Measurements from ENCODE around the gene SDHAF4.
"Not testable (repeated sequence)": the region's sequence is repeated elsewhere in the genome, so short reads cannot be mapped to it uniquely, and the experiment has no call there.

DNA sequence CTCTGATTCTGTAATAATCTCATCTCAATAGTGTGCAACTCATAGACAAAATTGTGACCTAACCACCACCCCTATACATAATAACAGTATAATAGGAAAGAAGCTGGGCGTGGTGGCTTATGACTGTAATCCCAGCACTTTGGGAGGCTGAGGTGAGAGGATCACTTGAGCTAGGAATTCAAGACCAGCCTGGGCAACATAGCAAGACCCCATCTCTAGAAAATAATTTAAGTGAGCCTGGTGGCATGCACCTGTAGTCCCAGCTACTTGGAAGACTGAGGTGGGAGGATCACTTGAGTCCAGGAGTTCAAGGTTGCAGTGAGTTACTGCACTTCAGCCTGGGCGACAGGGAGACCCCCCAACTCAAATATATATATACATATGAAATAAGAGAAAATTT is 4.3 kb upstream of the SDHAF4 start:
- TF ChIP-seq, protein P1, sequence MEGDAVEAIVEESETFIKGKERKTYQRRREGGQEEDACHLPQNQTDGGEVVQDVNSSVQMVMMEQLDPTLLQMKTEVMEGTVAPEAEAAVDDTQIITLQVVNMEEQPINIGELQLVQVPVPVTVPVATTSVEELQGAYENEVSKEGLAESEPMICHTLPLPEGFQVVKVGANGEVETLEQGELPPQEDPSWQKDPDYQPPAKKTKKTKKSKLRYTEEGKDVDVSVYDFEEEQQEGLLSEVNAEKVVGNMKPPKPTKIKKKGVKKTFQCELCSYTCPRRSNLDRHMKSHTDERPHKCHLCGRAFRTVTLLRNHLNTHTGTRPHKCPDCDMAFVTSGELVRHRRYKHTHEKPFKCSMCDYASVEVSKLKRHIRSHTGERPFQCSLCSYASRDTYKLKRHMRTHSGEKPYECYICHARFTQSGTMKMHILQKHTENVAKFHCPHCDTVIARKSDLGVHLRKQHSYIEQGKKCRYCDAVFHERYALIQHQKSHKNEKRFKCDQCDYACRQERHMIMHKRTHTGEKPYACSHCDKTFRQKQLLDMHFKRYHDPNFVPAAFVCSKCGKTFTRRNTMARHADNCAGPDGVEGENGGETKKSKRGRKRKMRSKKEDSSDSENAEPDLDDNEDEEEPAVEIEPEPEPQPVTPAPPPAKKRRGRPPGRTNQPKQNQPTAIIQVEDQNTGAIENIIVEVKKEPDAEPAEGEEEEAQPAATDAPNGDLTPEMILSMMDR (IDR thresholded peaks at IDR 0.05): not testable (repeated sequence)
- TF ChIP-seq POLR2A, POLR2AphosphoS5 (IDR thresholded peaks at IDR 0.05): not testable (repeated sequence)

Measured in stomach (tissue), 4 donors.